GM12892 (cell line): Measurements from ENCODE around the gene RBM18.

ENCODE experiments used
- POLR2A ChIP-seq: IDR thresholded peaks from 2 replicates; pipeline ENCODE4 v1.6.1; 2011; ENCODE audit warnings: low read depth, low read length, control low read depth
- POLR2AphosphoS5 ChIP-seq: IDR thresholded peaks from 2 replicates; pipeline ENCODE4 v1.6.1; 2011; ENCODE audit warnings: low read depth, low read length, control low read depth
- TAF1 ChIP-seq: IDR thresholded peaks from 2 replicates; pipeline ENCODE4 v1.6.1; 2011; ENCODE audit warnings: low read depth, mild to moderate bottlenecking, control low read depth, low read length, borderline replicate concordance

GRCh38 chr9:122206118-122207046 is 58.3 kb downstream of the RBM18 start:
- TF ChIP-seq POLR2A (no peak), POLR2AphosphoS5 (no peak), TAF1 (no peak)
